AG08396 (cell line): ENCODE data around the gene THBS4.
A peak's percentile ranks its signal among the peaks of the same experiment; 100 is the strongest.

ENCODE experiments used
- DNase-seq: peaks from one replicate; pipeline ENCODE4 v3.0.0; 2012; ENCODE audit warnings: low spot score, mixed read lengths

Gene THBS4

DNA sequence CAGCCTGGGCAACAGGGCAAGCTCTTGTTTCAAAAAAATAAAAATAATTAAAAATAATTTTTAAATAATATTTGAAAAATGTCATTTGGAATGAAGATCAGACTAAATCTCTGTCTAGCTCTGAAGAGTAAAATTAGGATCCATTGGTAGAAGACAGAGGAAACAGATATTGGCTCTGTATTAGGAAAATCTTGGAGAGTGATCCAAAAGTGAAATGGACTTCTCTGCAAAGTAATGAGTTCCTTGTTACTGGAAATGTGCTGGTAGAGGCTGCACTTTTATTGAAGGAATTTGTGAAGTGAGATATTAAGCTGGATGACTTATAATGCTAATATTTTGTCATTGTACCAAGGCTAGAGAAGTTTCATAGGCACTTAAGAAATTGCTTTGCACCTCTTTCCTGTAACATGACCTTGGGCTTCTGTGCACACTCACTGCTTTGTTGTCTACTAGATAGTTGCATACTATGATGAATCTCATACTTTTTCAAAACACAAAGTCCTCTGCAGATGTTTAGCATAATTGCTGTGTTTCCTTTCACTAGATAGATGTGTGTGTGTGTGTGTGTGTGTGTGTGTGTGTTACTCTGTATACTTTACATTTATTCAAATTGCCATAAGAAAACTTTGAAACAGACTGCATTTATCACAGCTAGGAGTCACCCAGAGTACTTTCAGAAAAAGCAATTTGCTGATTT, 13.1 kb downstream of the THBS4 start:
- no peak for DNase-seq

DNA sequence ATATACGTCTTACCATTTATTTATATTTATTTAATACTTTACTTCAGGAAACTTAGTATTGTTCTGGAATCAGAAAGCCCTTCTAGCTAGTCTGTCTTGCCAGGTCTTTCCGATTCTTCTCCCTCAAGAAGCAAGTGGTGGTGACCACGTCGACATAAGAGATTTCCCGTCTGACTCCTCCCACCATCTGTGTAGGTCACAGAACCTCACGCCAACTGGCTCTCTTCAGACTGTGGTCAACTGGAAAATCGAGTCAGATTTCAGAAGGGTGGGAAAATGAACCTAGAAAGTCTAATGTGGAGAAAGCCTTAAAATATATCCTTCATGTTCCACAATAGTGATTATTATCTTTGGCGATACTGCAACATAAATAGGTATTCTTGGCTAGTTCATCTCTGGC, 17.3 kb downstream of the THBS4 start:
- no peak for DNase-seq

DNA sequence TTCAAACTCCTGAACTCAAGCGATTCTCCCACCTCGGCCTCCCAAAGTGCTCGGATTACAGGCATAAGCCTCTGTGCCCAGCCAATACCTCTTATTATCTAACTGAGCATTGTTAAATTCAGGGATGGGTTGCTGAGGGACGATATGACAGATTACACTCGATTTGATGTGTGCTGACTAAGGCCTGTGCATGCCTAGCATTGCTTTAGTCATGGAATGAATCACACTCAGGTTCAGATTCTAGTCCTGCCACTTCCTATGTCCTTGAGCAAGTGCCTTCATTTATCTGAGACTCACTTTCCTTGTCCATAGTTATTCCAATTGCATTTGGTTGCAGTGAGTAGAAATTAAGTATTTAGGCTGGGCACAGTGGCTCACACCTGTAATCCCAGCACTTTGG, 19.5 kb downstream of the THBS4 start:
- peak; percentile 60 for DNase-seq

DNA sequence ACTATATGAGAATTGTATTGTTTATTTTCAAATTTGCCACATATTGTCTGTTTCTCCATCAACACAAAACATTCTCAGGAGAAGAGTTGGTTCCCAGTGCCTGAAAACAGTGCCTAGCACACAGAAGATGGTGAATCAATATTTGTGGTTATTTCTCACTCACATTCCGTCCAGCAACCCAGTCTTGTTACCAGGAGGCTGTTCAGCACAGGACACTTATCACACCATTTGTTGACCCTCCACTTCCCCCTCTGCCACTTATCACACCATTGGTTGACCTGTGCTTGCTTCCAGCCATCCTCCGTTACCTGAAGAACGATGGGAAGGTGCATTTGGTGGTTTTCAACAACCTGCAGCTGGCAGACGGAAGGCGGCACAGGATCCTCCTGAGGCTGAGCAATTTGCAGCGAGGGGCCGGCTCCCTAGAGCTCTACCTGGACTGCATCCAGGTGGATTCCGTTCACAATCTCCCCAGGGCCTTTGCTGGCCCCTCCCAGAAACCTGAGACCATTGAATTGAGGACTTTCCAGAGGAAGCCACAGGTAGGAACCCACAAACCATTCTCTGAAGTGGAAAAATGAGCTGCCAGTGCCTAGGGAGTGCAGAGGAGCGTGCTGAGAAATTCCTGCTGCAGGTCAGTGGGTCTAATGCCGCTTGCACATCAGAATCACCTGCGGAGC, 20.5 kb downstream of the THBS4 start:
- DNase-seq = no peak

DNA sequence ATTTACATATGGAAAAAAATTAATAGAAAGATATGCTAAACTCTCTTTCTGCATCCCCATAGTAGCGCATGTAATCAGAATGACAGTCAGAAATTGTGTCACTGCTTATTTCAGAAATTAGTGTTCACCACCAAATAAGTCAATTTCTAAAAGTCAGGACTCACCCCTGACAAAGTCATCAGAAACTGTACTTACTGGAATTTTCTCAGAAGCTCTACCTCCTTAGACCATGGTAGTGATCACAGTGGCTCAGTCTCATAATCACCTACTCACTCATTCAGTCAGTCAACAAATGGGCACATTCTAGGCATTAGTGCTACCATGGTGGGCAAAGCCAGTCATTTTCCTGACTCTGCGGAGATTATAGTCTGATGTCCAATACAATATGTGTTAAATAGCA, 22.0 kb downstream of the THBS4 start:
- no peak for DNase-seq

DNA sequence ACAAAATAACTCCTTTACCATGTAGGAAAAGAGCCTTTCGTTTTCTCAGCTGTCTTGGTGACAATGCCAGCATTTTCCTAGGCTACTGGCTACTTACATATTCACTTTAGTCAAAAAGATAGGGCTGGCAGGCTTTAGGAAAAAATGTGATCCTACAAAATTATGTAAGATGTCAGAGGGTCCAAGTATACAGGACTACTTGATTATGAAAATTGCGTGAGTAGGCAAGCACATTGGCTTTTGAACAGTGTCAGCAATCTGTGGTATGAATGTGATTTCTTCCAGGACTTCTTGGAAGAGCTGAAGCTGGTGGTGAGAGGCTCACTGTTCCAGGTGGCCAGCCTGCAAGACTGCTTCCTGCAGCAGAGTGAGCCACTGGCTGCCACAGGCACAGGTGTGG, 22.8 kb downstream of the THBS4 start:
- no peak for DNase-seq

DNA sequence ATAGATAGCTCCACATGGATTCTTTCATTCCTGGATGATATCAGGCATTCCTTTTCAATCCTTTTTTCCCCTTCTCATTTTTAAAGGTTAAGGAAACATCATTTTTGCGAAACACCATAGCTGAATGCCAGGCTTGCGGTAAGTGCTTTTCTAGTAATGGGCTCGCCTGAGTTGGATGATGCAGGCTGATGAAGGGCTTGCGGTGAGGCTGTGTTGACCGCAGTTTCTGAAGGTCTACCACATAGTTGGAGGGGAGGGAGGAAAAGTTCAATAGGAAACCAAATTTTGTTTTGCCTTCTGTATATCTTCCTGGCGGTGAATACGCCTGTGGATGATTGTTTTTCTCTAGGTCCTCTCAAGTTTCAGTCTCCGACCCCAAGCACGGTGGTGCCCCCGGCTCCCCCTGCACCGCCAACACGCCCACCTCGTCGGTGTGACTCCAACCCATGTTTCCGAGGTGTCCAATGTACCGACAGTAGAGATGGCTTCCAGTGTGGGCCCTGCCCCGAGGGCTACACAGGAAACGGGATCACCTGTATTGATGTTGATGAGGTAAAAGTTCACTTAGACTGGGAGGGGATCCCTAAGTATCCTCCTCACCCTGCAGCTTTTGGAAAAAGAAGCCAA, 24.3 kb downstream of the THBS4 start:
- no peak for DNase-seq

DNA sequence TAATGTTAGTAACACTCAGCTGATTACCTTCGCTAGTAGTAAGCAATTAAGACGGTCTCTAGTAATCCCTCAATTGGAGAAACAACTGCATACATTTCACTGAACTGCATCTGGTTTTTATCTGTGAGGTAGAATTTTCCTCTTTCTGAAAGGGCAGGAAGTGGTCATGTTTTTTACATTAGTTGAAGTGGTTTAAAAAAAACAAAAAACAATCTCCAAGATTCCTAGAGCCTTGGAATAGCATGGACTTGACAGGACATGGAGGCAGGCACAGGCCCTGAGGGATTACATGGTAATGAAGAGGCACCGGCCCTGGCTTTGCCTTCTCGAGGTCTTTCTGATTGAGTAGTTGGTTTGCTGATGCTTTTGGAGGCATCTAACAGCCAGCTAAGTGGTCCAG, 25.8 kb downstream of the THBS4 start:
- DNase-seq = no peak

DNA sequence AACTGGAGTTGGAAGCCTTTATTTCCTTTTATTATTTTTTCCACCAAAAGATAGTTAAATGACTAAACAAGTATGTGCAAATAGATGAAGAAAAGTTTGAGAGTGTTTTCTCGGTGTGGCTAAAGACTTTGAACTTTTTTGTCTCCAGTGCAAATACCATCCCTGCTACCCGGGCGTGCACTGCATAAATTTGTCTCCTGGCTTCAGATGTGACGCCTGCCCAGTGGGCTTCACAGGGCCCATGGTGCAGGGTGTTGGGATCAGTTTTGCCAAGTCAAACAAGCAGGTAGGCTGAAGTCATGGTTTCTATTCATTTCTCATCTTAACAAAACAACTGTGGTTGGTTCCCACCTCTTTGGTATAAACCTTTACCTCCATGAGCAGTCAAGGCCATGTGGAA, 26.4 kb downstream of the THBS4 start:
- no peak for DNase-seq

DNA sequence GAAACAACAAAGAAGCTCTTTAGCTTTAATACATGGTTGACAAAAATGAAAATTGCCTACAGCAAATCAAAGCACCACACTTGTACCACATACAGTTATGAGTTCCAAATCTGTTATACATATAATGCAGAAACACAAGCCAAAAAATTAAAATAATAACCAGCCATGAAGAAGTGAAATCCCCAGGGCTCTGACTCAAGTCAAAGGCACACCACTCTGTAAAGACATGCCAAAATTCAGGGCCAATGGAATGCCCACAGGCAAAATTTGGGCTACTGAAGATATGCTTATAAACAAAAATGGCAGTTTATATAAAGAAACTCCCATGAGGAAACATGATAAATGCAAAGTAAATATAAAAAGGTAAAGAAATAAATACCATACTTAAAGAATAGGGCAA, 29.0 kb downstream of the THBS4 start:
- DNase-seq = no peak

DNA sequence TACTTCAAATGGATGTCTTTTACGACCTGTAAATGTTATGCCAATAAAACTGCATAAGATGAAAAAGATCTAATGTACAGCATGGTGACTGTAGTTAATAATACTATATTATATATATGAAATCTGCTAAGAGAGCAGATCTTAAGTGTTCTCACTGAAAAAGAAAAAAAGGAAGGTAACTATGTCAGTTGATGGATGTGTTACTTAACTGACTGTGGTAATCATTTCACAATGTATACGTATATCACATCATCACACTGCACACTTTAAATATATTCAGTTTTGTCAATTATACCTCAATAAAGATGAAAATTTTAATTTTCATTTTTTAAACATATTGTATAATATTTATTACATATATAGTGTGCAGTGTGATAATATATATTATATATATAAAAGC, 31.9 kb downstream of the THBS4 start:
- DNase-seq = no peak

DNA sequence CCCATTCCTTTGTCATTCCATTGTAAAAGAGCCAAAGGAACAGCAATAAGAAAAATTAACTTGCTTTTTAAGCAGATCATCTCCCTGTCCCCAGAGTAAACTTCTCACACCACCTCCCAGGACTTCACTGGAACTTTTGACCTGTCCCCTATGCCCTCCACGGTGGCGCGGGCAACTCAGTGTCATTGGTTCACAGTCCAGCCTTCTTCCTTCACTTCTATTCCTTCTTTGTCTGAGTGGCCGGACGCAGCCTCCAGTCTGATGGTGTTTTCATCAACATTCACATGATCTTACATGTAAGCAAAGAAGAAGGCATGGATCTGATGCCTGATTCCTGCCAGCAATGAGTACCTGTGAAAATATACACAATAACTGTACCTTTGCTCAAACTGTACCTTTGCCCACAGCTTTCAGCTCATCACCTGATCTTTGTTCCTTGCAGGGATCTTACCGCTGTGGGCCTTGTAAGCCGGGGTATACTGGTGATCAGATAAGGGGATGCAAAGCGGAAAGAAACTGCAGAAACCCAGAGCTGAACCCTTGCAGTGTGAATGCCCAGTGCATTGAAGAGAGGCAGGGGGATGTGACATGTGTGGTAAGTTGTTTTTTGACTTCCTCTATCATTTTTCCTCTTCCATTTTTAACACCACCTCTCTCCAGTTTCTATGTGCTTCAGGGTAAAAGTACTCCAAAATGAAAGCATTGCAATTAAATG, 32.5 kb downstream of the THBS4 start:
- no peak for DNase-seq

DNA sequence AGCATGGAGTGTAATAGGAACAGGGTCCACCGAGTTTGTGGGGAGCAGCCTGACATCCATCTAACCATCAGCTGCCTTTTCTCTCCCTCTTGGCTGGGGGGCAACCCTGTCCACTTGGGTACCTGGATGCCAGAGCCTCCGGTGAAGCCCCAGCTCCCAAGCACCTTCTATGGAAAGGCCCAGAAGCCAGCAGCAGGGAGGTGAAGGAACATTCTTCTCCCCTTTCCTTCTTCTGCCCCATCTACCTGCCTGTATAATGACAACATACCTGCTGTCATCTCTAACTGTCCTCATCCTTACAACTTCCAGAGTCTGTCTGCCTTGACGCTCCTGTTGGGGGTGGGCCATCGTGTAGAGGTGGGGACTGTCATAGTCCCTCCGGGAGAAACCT, 33.1 kb downstream of the THBS4 start:
- no peak for DNase-seq

DNA sequence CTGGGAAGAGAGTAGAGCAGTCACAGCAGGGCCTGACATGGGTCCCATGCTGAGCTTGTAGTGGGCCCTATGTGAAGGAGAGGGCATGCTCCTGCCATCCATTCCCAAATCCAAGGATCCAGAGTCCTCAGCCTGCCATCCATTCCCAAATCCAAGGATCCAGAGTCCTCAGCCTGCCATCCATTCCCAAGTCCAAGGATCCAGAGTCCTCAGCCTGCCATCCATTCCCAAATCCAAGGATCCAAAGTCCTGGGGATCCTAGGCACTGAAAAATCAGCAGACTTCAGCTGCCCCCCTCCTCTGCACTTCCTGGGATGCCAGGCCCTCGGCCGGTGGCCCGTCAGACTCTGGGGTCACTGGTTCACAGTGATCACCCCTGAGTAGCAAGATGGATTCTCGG, 33.6 kb downstream of the THBS4 start:
- no peak for DNase-seq

DNA sequence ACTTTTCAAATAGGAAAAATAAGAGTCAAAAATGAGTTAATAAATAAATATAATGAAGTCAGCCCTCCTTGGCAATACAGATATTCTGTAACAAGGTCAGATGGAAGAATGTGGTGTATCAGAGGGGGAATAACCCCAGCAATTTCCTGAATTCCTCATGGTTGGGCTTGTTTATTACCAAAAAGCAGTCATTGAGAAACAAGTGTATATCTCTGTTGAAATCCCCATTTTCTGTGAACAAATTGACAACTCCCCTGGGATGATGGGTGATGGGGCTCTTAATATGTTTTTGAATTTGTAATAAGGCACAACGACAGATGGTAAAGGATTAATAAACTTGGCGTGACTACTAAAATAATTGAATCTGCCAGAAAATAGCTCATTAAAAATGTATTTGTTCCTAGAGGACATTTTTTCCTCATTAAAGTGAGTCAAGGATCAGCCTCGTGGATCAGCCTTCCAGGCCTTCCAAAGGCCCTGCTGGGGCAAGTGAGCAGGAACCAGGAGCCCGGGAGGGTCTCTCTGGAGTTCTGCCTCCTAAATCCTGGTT, 34.2 kb downstream of the THBS4 start:
- DNase-seq = no peak

DNA sequence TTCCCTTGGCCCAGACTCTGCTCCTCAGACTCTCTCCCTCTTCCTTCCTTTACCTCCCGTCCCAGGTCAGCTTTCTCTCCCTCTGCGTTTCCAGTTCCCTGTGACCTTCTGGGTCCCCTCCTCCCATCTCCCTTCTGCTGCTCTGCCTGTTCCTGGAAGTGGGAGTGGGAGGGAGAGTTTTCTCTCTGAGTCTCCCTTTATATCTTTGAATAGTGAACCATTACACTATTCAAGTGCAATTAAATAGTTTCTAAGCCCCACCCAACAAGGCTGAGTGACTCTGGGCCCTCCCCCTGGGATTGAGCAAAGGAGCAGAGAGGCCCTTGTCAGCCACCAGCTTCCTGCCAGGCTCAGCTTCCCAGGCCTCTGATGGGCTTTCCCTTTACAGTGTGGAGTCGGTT, 34.8 kb downstream of the THBS4 start:
- DNase-seq = no peak

DNA sequence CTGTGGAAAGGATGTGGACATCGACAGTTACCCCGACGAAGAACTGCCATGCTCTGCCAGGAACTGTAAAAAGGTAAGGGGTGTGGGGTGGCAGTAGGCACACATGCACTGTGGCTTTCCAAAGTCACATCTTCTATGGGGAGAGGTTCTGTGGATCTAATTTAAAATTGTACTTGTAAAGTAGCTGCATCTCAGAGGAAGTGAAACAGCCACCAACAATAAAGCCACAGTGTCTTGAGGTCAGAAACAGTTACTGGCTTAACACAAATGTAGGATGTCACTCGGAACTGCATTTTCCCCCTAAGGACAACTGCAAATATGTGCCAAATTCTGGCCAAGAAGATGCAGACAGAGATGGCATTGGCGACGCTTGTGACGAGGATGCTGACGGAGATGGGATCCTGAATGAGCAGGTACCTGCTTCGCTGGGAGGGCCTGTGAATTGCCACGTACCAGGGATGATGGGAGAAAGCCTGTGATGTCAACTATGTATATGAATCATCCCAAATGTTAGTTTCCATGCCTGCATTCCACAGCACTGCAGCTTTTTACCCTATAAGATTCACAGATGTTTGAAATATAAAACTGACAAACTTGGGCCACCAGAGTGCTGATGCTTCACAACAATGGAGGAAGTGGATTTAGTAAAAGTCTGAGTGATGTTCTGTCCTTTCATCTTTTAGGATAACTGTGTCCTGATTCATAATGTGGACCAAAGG, 35.3 kb downstream of the THBS4 start:
- no peak for DNase-seq

DNA sequence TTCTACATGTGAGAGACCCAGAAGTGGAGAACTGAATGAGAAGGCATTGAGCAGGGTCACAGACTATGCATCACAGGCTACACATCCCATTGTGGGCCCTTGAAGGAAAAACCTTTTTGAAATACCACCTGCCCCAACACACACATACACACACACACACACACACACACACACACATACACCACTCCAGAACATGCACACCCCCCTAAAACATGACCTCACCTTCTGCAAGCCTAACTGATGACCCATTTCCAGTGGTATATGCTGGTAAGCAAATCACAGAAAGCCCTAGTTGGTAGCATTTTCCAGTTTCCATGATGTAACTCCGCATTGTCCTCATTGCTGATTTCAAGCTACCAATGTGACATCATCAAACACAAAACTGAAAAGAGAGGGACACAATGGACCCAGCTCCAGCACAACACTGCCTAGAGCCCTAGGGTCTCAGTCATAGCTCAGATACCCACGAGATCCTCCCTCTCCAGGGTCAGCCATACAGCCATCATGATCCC, 36.4 kb downstream of the THBS4 start:
- DNase-seq = no peak

DNA sequence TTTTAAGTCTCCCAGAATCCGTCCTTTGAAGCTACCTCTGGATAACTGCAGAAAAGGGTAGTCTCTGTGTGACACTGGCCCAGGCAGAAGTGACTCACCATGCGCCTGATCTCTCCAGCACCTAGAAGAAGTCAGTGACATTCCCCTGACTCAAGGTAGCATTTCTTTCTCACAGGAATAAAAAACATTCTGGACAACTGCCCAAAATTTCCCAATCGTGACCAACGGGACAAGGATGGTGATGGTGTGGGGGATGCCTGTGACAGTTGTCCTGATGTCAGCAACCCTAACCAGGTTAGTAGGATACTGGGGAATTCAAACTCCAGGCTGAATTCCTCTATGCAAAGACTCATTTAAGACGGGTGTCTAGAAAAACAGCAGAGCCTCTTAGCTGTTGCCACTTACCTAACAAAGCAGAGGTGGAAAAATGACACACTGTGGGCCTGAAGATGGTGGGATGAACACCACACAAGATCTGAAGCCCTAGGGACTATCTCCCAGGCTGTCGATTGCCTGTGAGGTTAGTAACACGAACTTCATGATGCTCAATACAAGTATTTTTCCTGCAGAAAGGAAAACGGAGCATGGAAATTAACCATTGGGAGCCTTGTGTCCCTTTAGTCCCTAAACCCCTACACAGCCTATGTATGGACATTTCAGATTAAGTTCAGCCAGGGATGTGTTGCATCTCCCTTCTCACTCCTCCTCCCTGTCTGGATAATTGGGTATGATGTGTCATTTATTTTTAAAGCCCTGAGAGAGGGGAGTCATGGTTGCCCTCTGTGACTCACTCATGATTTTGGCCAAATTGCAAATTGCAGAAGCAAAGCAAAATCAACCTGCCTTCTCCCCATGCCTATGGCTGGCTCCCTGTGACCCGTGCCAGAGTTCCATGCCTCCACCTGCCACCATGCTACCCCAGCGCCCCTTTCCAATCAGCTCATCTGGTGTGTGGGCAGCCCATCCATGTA, 37.2 kb downstream of the THBS4 start:
- DNase-seq = no peak
